ENCODE data around the gene ULK3. TPM values are rescaled to one million over a fixed set of nuclear protein-coding genes. Genes with fewer than 3 reads are reported as not detected.

The ULK3 gene
- total and polyA plus RNA-seq, 2 donors (not counting 1 experiment from before 2014, with no cell fraction given): 51.1 to 108 TPM

DNA sequence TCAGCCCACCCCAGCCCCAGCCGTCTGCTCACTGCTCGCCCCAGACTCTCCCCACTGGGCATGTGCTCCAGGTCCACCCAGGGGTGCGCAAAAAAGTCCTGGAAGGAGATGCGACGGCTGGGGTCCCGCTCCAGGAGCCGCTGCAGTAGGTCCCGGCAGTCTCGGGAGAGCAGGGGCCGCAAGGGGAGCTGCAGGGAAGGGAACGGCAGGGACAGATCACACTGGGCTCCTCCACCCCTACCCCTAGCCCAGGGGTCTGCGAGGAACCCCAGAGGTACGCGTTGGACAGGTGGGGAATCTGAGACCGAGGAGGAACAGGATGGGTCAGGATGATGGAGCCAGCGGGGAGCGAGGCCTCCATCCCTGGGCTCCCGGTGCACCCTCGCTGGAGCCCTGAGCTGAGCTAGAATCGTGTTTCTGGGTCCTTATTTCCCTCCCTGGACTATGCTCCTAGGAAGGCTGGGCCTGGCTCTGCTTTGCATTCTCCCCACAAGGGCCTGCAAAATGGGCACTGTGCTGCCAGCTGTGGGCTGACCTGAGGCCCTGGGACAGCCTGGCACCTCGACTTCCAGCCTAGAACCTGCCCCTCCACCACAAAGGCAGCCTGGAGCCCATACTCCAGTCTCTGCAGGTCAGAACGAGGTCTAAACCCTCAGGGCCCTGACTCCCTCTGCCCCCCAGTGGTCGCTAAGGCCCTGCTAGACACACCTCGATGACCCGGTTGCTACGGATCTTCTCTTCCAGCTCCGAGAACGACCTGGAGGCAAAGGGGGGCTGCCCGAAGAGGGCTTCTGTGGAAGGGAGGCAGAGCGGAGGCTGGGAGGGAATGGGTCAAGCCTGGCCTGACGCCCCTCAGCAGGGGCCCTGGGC, 3.2 kb downstream of the ULK3 start:
- Histone ChIP-seq H3K9me3 (ENCODE audit: control extremely low read depth in 1 of 3, control insufficient read depth in 2 of 3, insufficient read depth in 1 of 3, low read length in 2 of 3) (no peaks in the 10 kb centered on the region), H3K36me3 (replicated peaks in 1 of 2; ENCODE audit: control extremely low read depth in 1 of 2, control insufficient read depth in 1 of 2, extremely low read depth in 1 of 2, insufficient read depth in 2 of 2, low read length in 1 of 2) (peaks cover 0 to 10% of the 10 kb centered on the region in 2 experiments), H3K4me1 (ENCODE audit: control insufficient read depth in 2 of 2, insufficient read depth in 2 of 2, low read length in 2 of 2) (peaks cover 16 to 28% of the 10 kb centered on the region in 2 donors), H3K79me2 (ENCODE audit: control insufficient read depth, insufficient read depth, low read length) (peaks cover 7% of the 10 kb centered on the region), H3K4me3 (ENCODE audit: control extremely low read depth in 1 of 5, extremely low read depth in 1 of 5, insufficient read depth in 1 of 5, low read depth in 2 of 5, low read length in 4 of 5) (no peak overlapping the region), H3K27ac (ENCODE audit: low read length in 2 of 2) (no peak overlapping the region), H3K27me3 (replicated peaks in 1 of 4; ENCODE audit: control extremely low read depth in 1 of 4, control insufficient read depth in 3 of 4, insufficient read depth in 4 of 4, low read length in 3 of 4) (no peaks in the 10 kb centered on the region), H3K4me2 (replicated peaks; ENCODE audit: low read depth, low read length, poor library complexity, severe bottlenecking) (no peak overlapping the region), H2AFZ (ENCODE audit: insufficient read depth, low read depth, low read length, poor library complexity, severe bottlenecking) (no peak overlapping the region), H3K9ac (ENCODE audit: low read length) (no peak overlapping the region), H4K20me1 (ENCODE audit: control insufficient read depth, insufficient read depth, low read length, poor library complexity, severe bottlenecking) (no peaks in the 10 kb centered on the region)
- no peaks in the 10 kb centered on the region for H3K27me3 Mint-ChIP-seq
- no peak overlapping the region for H3K4me3 Mint-ChIP-seq
- no peak for TF ChIP-seq EZH2 (IDR thresholded peaks at IDR 0.05; ENCODE audit: borderline replicate concordance, insufficient read depth, low read depth, low read length, poor library complexity, severe bottlenecking)
- TF ChIP-seq, protein P1, sequence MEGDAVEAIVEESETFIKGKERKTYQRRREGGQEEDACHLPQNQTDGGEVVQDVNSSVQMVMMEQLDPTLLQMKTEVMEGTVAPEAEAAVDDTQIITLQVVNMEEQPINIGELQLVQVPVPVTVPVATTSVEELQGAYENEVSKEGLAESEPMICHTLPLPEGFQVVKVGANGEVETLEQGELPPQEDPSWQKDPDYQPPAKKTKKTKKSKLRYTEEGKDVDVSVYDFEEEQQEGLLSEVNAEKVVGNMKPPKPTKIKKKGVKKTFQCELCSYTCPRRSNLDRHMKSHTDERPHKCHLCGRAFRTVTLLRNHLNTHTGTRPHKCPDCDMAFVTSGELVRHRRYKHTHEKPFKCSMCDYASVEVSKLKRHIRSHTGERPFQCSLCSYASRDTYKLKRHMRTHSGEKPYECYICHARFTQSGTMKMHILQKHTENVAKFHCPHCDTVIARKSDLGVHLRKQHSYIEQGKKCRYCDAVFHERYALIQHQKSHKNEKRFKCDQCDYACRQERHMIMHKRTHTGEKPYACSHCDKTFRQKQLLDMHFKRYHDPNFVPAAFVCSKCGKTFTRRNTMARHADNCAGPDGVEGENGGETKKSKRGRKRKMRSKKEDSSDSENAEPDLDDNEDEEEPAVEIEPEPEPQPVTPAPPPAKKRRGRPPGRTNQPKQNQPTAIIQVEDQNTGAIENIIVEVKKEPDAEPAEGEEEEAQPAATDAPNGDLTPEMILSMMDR (IDR thresholded peaks at IDR 0.05): no peak
- peaks cover 30% of the 10 kb centered on the region for H3K4me1 Mint-ChIP-seq
- no peaks in the 10 kb centered on the region for H3K9me3 Mint-ChIP-seq (ENCODE audit: insufficient read depth)
- ATAC-seq (ENCODE audit: low read depth): no peak
- ChIA-PET POLR2A (no interaction called here), CTCF (interaction anchor here (0.9 to 10.2 kb wide), 4 partner anchors 18 to 69 kb away, joined by 3 to 98 read pairs (median 4); no protein-coding TSS in a partner anchor)
- intact Hi-C loops (cut with micrococcal nuclease): loop anchor here (5.0 kb wide), 1 partner anchor 52 kb away; no protein-coding TSS in a partner anchor
- no peak overlapping the region for H3K27ac Mint-ChIP-seq
- DNase-seq: no peak
- 94% methylated on average over 29 of the region's 31 CpGs for WGBS (ENCODE audit: insufficient coverage)
